ENCODE results near the gene CD48. TPM values are rescaled to one million over a fixed set of nuclear protein-coding genes. Genes with fewer than 3 reads are reported as not detected.
"Not testable (repeated sequence)": the region's sequence is repeated elsewhere in the genome, so short reads cannot be mapped to it uniquely, and the experiment has no call there.

CD48 gene
- total RNA-seq, 1 donor from 2014 or later: not detected

GRCh38 chr1:160721473-160721872, 9.9 kb upstream of the CD48 start:
- Mint-ChIP-seq H3K27ac (ENCODE audit: unreplicated experiment) (no peak overlapping the region), H3K36me3 (ENCODE audit: unreplicated experiment) (no peaks in the 10 kb centered on the region), H3K9me3 (ENCODE audit: unreplicated experiment) (peaks cover 1% of the 10 kb centered on the region), H3K4me3 (ENCODE audit: unreplicated experiment) (no peak overlapping the region), H3K4me1 (ENCODE audit: low read depth, unreplicated experiment) (no peaks in the 10 kb centered on the region), H3K27me3 (ENCODE audit: unreplicated experiment) (no peaks in the 10 kb centered on the region)
- no peak for TF ChIP-seq CTCF (IDR thresholded peaks at IDR 0.05; ENCODE audit: partially characterized antibody, unreplicated experiment)
- no peak for DNase-seq

- Mint-ChIP-seq H3K9me3 (ENCODE audit: unreplicated experiment) (peaks cover 1% of the 10 kb centered on the region), H3K27ac (ENCODE audit: unreplicated experiment) (no peak overlapping the region), H3K4me3 (ENCODE audit: unreplicated experiment) (no peak overlapping the region), H3K36me3 (ENCODE audit: unreplicated experiment) (no peaks in the 10 kb centered on the region), H3K27me3 (ENCODE audit: unreplicated experiment) (no peaks in the 10 kb centered on the region), H3K4me1 (ENCODE audit: low read depth, unreplicated experiment) (no peaks in the 10 kb centered on the region)
- DNase-seq: no peak
- TF ChIP-seq CTCF (IDR thresholded peaks at IDR 0.05; ENCODE audit: partially characterized antibody, unreplicated experiment): no peak
These were observed 8.9 kb upstream of the CD48 start for GRCh38 chr1:160720356-160721085.

GRCh38 chr1:160718210-160718609, 6.6 kb upstream of the CD48 start:
- H3K27ac Mint-ChIP-seq (ENCODE audit: unreplicated experiment): no peak overlapping the region

GRCh38 chr1:160717306-160717705, 5.7 kb upstream of the CD48 start:
- no peak overlapping the region for H3K4me3 Mint-ChIP-seq (ENCODE audit: unreplicated experiment)
- H3K27me3 Mint-ChIP-seq (ENCODE audit: unreplicated experiment): no peaks in the 10 kb centered on the region
- no peak for DNase-seq
- no peaks in the 10 kb centered on the region for H3K9me3 Mint-ChIP-seq (ENCODE audit: unreplicated experiment)
- no peaks in the 10 kb centered on the region for H3K36me3 Mint-ChIP-seq (ENCODE audit: unreplicated experiment)
- TF ChIP-seq CTCF (IDR thresholded peaks at IDR 0.05; ENCODE audit: partially characterized antibody, unreplicated experiment): no peak
- H3K27ac Mint-ChIP-seq (ENCODE audit: unreplicated experiment): no peak overlapping the region
- H3K4me1 Mint-ChIP-seq (ENCODE audit: low read depth, unreplicated experiment): no peaks in the 10 kb centered on the region

More at GRCh38 chr1:160718210-160718609, 6.6 kb upstream of the CD48 start:
- no peak for TF ChIP-seq CTCF (IDR thresholded peaks at IDR 0.05; ENCODE audit: partially characterized antibody, unreplicated experiment)
- no peaks in the 10 kb centered on the region for H3K36me3 Mint-ChIP-seq (ENCODE audit: unreplicated experiment)
- no peaks in the 10 kb centered on the region for H3K4me1 Mint-ChIP-seq (ENCODE audit: low read depth, unreplicated experiment)
- H3K27me3 Mint-ChIP-seq (ENCODE audit: unreplicated experiment): no peaks in the 10 kb centered on the region
- peaks cover 1% of the 10 kb centered on the region for H3K9me3 Mint-ChIP-seq (ENCODE audit: unreplicated experiment)
- DNase-seq: no peak
- no peak overlapping the region for H3K4me3 Mint-ChIP-seq (ENCODE audit: unreplicated experiment)

- Mint-ChIP-seq H3K27ac (ENCODE audit: unreplicated experiment) (no peak overlapping the region), H3K4me3 (ENCODE audit: unreplicated experiment) (no peak overlapping the region), H3K27me3 (ENCODE audit: unreplicated experiment) (no peaks in the 10 kb centered on the region), H3K36me3 (ENCODE audit: unreplicated experiment) (no peaks in the 10 kb centered on the region), H3K4me1 (ENCODE audit: low read depth, unreplicated experiment) (no peaks in the 10 kb centered on the region), H3K9me3 (ENCODE audit: unreplicated experiment) (no peaks in the 10 kb centered on the region)
- no peak for DNase-seq
- no peak for TF ChIP-seq CTCF (IDR thresholded peaks at IDR 0.05; ENCODE audit: partially characterized antibody, unreplicated experiment)
These were observed 4.4 kb upstream of the CD48 start for GRCh38 chr1:160716013-160716412.

- not testable (repeated sequence) for H3K27ac Mint-ChIP-seq (ENCODE audit: unreplicated experiment); H3K4me1 Mint-ChIP-seq (ENCODE audit: low read depth, unreplicated experiment); DNase-seq; H3K27me3 Mint-ChIP-seq (ENCODE audit: unreplicated experiment); H3K9me3 Mint-ChIP-seq (ENCODE audit: unreplicated experiment); H3K36me3 Mint-ChIP-seq (ENCODE audit: unreplicated experiment); H3K4me3 Mint-ChIP-seq (ENCODE audit: unreplicated experiment)
These were observed 2.5 kb upstream of the CD48 start for GRCh38 chr1:160714034-160714648.

All from glutamatergic neuron (in vitro differentiated cells).